NCI-H1417 (cell line): ENCODE measurements around the gene RIC8B.
"Not testable (repeated sequence)": the region's sequence is repeated elsewhere in the genome, so short reads cannot be mapped to it uniquely, and the experiment has no call there.

Experiments
- DNase-seq, 3 experiments: peaks; one replicate each; lab custom pipeline; 2025; lab: John Stamatoyannopoulos, UW

RIC8B gene

DNA sequence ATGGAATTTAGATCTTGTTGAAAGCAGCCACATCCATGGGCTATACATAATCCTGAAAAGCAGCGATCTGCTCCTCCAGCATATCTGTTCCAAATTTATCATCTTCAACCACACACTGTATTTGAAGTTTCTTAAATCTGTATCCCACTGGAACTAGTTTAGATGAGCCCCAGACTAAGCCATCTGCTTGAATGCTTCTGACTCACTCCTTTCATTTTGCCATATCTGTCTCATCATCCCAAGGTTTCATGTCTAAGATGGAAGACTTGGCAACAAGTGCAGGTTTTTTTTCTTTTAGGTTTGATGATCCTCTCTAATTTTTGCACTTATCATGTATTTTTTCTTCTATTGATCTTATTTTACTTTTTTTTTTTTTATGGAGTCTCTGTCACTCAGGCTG, 126.8 kb downstream of the RIC8B start:
- DNase-seq = no peak

- no peak for DNase-seq
Measured at GRCh38 chr12:106902053-106902452, 127.6 kb downstream of the RIC8B start.

GRCh38 chr12:106903241-106903945, 128.9 kb downstream of the RIC8B start:
- DNase-seq = peak; percentile 91 to 98 (median 93)

DNA sequence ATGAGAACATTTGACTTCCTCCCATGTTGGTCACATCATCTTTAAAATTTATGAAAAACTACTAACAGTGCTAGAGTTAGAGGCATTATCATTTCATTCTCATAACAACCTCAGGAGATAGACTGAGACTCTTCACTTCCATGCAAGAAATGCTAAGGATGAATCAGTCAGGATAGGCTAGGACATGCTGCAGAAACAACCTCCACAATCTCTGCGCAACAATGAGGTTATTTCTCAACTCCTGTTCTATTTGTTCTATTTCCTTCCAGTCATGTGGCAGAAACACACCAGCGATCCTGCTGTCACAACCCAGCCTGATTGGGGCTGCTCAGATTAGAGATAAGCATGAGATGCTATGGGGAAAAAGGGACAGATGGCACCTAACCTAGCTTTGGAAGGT, 132.2 kb downstream of the RIC8B start:
- no peak for DNase-seq

DNA sequence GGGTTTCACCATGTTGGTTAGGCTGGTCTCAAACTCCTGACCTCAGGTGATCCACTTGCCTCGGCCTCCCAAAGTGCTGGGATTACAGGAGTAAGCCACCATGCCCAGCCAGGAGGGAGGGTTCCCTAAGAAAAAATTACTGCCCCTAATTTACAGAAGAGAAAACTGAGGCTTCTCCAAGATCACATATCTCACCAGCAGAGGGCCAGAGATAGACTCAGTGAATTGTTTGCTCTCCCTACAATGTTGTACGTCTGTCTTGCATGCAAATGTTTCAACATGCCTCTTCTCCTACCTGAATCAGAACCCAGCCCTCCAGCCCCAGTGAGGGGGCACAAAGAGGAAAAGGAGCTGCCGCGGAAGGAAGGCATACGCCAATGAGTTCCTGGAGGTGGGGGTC, 132.9 kb downstream of the RIC8B start:
- DNase-seq = no peak

DNA sequence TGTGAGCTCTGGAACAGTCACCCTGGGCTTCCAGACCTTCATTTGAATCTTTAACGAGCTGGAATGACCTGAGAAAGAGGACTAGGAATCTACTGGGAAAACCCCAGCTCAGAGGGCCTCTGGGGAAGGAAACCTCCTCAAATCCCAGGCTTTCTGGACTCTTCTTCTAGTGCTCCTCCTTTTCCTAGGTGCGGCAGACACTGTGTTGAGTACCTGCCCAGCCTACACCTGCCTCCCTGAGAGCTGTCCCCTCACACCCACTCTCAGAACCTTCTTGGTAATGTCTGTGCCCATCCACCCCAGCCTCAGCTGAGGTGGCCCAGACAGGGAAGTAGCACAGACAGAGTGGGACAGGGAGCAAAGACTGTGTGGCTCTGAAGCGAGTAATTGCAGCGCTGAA, 133.4 kb downstream of the RIC8B start:
- DNase-seq = no peak

- no peak for DNase-seq
Measured at GRCh38 chr12:106908561-106908960, 134.1 kb downstream of the RIC8B start.

- DNase-seq = no peak
Measured at GRCh38 chr12:106910202-106910601, 135.7 kb downstream of the RIC8B start.

DNA sequence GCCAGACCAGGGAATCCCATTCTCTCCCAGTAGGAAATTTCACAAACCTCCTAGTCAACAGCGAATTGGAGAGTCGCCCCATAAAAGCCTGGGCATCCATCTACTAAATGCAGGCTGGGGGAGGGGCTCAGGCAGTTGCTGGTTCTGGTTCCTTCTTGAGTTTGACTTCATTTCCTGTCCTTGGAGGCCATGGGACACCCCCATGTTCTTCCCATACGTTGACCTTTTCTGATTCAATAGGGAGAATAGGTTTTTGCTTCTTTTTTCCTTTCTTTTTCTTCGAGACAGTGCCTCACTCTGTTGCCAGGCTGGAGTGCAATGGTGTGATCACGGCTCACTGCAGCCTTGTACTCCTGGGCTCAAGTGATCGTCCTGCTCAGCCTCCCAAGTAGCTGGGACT, 137.1 kb downstream of the RIC8B start:
- DNase-seq = no peak

DNA sequence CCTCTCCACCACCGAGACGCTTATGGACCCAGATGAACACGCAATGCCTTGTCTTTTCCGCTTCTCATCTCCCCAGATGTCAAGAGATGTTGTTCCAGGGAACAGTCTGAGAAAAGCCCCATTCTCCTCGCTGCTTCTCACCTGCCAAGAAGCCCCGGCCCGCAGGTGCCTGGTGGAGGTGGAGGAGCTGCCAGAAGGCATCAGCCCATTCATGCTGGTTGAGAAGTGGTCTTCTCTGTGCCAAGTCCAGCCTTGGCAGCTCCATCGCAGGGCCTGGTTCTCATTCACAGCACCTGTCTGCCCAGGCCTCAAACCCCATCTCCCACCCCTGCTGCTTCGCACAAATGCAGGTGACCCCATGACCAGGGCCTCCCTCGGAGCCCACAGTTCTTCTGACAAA, 139.0 kb downstream of the RIC8B start:
- no peak for DNase-seq

DNA sequence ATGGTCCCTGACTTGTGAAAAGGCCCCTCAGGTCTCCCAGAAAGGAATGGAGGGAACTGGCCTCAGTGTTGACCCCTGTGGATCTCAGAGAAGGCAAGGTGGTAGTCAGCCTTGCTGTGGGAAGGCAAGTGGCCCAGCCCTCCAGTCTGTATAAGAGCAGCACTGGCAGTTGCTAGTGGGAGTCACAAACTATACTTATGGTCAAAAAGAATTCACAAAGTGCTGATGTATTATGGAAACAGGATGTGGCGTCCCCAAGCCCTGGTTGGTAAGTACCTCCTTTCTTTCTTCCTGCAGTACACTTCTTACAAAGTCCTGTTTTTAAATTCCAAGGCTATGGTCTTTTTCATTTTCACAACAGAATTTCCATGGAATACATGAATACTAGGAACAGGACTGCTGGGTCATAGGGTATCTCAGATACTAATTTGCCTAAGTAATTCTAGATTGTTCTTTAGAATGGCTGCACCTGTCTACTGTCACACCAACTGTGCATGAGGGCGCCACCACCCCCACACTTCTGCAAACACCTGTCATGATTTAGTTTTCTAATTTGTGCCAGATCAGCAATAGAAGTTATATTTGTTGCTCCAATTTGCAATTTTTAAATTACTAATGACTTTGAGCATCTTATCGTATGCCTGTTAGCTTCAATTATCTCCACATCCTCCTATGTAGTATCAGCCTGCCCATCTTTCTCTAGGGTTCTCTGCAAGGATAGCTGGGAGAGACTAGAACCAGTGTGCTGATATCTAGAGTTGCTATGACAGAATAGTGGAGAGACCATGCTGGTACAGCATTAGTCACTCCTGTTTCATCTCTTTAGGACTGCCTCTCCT, 140.5 kb downstream of the RIC8B start:
- peak in 1 of 3 experiments; percentile 48 for DNase-seq

- peak in 1 of 3 experiments; percentile 32 for DNase-seq
Measured at GRCh38 chr12:106915635-106916026, 141.1 kb downstream of the RIC8B start.

GRCh38 chr12:106917503-106917902, 143.0 kb downstream of the RIC8B start:
- DNase-seq = peak in 1 of 3 experiments; percentile 31

- DNase-seq = peak; percentile 51 to 90 (median 70)
Measured at GRCh38 chr12:106918746-106919145, 144.3 kb downstream of the RIC8B start.

DNA sequence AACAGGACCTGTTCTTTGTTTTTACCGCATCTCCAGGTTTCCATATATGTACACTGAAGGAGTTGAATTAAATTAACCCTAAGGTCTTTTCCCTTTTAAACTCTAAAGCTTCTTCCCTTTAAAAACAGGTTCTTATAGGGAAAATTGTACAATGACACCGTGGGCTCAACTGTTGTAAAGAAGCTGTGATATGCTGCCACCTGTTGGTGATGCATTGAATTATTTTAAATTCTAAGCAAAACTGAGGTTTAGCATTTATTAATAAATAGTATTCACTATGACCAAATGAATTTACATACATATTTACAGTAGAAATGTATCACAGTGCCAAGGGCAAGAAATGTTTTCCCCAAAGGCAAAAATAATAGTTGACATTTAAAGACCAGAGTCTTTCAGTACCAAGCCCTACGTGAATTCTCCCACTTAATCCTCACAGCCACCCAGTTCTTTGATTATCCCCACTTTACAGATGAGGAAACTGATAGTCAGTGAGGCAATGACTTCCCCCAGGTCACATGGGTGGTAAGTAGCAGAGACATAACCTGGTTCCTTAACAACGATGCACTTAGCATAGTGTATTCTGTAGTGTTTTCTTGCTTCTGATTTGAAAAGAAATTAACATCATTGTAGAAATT, 145.5 kb downstream of the RIC8B start:
- peak; percentile 45 to 82 (median 79) for DNase-seq

- DNase-seq = not testable (repeated sequence)
Measured at GRCh38 chr12:106921976-106922375, 147.5 kb downstream of the RIC8B start.

GRCh38 chr12:106923594-106923993, 149.1 kb downstream of the RIC8B start:
- DNase-seq = not testable (repeated sequence)

- no peak for DNase-seq
Measured at GRCh38 chr12:106924268-106924861, 149.9 kb downstream of the RIC8B start.

- no peak for DNase-seq
Measured at GRCh38 chr12:106926657-106927056, 152.2 kb downstream of the RIC8B start.

DNA sequence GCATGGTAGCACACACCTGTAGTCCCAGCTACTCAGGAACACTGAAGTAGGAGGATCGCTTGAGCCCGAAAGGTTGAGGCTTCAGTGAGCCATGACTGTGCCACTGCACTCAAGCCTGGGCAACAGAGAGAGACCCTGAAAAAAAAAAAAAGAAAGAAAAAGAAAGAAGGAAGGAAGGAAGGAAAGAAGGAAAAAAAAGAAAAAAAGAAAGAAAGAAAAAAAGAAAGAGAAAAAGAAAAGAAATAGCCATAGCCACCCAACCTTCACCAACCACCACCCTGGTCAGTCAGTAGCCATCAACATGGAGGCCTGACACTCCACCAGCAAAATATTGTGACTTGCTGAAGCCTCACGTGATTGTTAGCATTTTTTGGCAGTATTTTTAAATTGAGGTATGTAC, 159.8 kb downstream of the RIC8B start:
- no peak for DNase-seq
